Measurements from ENCODE around the gene EPN2. TPM values are rescaled to one million over a fixed set of nuclear protein-coding genes. Genes with fewer than 3 reads are reported as not detected.
A peak's percentile ranks its signal among the peaks of the same experiment; 100 is the strongest.

Gene EPN2
- total and polyA plus RNA-seq, 7 experiments from 2014 or later, result 3.9 to 11.5 (median 6.4) TPM

DNA sequence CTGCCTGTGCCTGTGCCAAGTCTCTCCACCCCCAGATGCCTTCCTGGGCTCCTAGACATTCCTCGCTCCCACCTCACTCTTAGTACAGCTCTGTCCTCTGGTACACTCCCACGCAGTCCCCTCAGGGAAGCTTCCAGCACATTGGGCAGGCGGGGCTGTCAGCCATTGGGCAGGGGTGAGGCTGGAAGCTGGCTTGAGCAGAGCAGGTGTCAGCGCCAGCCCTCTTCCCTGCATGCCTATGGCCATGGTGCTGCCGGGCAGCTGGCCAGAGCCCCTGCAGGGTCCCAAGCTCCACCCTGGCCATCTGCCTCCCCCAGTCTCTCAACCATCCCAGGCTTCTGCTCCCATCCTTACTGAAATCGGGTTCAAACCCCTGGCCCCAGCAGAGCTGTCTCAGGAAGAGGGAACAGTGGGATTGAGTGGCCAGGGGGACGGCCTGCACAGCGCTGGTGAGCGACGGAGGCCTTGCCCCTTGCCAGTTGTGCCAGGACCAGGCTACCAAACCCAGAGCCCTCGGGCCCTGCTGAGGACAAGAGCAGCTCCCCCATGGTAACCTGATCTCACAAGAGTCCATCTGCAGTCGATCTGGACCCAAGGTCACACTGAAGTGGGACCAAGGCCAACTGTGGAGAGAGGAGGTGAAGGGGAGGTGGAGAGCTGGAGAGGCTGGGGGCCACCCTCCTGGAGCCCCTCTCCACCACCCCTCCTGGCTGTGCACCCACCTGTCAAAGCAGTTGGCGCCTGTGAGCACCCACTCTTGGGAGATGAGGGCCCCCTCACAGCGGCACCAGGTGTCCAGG is 127.7 kb downstream of the EPN2 start:
- H3K4me1 Mint-ChIP-seq, result peaks cover 9 to 42% (median 19%) of the 10 kb centered on the region in 7 donors

GRCh38 chr17:19365499-19365817 is 128.3 kb downstream of the EPN2 start:
- no peaks in the 10 kb centered on the region for H3K9me3 ChIP-seq (ENCODE audit: control insufficient read depth in 2 of 3, low read length in 3 of 3)
- ChIA-PET POLR2A (interaction anchor here (2.5 kb wide), 1 partner anchor 12 kb away, joined by 14 read pairs; the partner anchor contains the start of gene MAPK7), CTCF (interaction anchor here (0.6 to 4.7 kb wide), 4 partner anchors 12 to 154 kb away, joined by 3 to 64 read pairs (median 7); partner anchors contain the start of gene MAPK7)
- H3K27ac ChIP-seq (ENCODE audit: low read depth, low read length), result no peak overlapping the region
- H3K36me3 Mint-ChIP-seq, result peaks cover 0 to 3% (median 0%) of the 10 kb centered on the region in 5 donors
- no peaks in the 10 kb centered on the region for H3K27me3 ChIP-seq (ENCODE audit: control insufficient read depth in 2 of 2, insufficient read depth in 2 of 2, low read length in 2 of 2)
- intact Hi-C loops (cut with micrococcal nuclease), result no loop called here
- no peaks in the 10 kb centered on the region for H3K9me3 Mint-ChIP-seq
- DNase-seq (no peak), ATAC-seq (no peak)
- H3K27ac Mint-ChIP-seq, result peak overlapping the region in 1 of 9 donors; percentile 1
- H3K36me3 ChIP-seq (ENCODE audit: control insufficient read depth in 2 of 3, insufficient read depth in 3 of 3, low read length in 3 of 3), result no peaks in the 10 kb centered on the region
- peaks cover 0 to 12% (median 4%) of the 10 kb centered on the region in 5 donors for H3K27me3 Mint-ChIP-seq
- peaks cover 16 to 30% of the 10 kb centered on the region in 2 donors for H3K4me1 ChIP-seq (ENCODE audit: control insufficient read depth in 2 of 2, insufficient read depth in 2 of 2, low read length in 2 of 2)
- H3K4me3 ChIP-seq (ENCODE audit: low read length), result no peak overlapping the region
- no peak overlapping the region for H3K4me3 Mint-ChIP-seq
- H3K4me1 Mint-ChIP-seq, result peaks cover 14 to 47% (median 24%) of the 10 kb centered on the region in 7 donors

More for the DNA sequence above, 127.7 kb downstream of the EPN2 start:
- Mint-ChIP-seq H3K36me3 (peaks cover 0 to under 1% (median 0%) of the 10 kb centered on the region in 5 donors), H3K4me3 (no peak overlapping the region), H3K9me3 (no peaks in the 10 kb centered on the region), H3K27me3 (peaks cover 0 to 12% (median 4%) of the 10 kb centered on the region in 5 donors), H3K27ac (no peak overlapping the region)
- intact Hi-C loops (cut with micrococcal nuclease), result loop anchor here (5.0 kb wide), 2 partner anchors 502 to 508 kb away; partner anchors contain the start of genes PRPSAP2 (in 1 of the 2) and ULK2 (in 1 of the 2)
- Histone ChIP-seq H3K4me1 (ENCODE audit: control insufficient read depth in 2 of 2, insufficient read depth in 2 of 2, low read length in 2 of 2) (peaks cover 10 to 24% of the 10 kb centered on the region in 2 donors), H3K27me3 (ENCODE audit: control insufficient read depth in 2 of 2, insufficient read depth in 2 of 2, low read length in 2 of 2) (no peaks in the 10 kb centered on the region), H3K9me3 (ENCODE audit: control insufficient read depth in 2 of 3, low read length in 3 of 3) (no peaks in the 10 kb centered on the region), H3K27ac (ENCODE audit: low read depth, low read length) (no peak overlapping the region), H3K36me3 (ENCODE audit: control insufficient read depth in 2 of 3, insufficient read depth in 3 of 3, low read length in 3 of 3) (no peaks in the 10 kb centered on the region), H3K4me3 (ENCODE audit: low read length) (no peak overlapping the region)
- DNase-seq, result no peak
- CTCF ChIA-PET, result interaction anchor here (0.6 to 4.7 kb wide), 6 partner anchors 12 to 154 kb away, joined by 3 to 64 read pairs (median 4); partner anchors contain the start of gene MAPK7
- ATAC-seq, result no peak
- POLR2A ChIA-PET, result interaction anchor here (2.5 kb wide), 1 partner anchor 13 kb away, joined by 14 read pairs; the partner anchor contains the start of gene MAPK7

GRCh38 chr17:19365833-19366636 is 128.9 kb downstream of the EPN2 start:
- peaks cover 0 to 8% (median 4%) of the 10 kb centered on the region in 5 donors for H3K27me3 Mint-ChIP-seq
- no peak overlapping the region for H3K27ac ChIP-seq (ENCODE audit: low read depth, low read length)
- POLR2A ChIA-PET, result interaction anchor here (2.5 kb wide), 1 partner anchor 12 kb away, joined by 14 read pairs; the partner anchor contains the start of gene MAPK7
- peaks cover 0 to 3% (median 0%) of the 10 kb centered on the region in 5 donors for H3K36me3 Mint-ChIP-seq
- H3K36me3 ChIP-seq (ENCODE audit: control insufficient read depth in 2 of 3, insufficient read depth in 3 of 3, low read length in 3 of 3), result no peaks in the 10 kb centered on the region
- ATAC-seq (no peak), DNase-seq (no peak)
- H3K4me3 Mint-ChIP-seq, result no peak overlapping the region
- intact Hi-C loops (cut with micrococcal nuclease), result no loop called here
- CTCF ChIA-PET, result interaction anchor here (1.1 to 4.7 kb wide), 2 partner anchors 11 to 81 kb away, joined by 10 to 64 read pairs; partner anchors contain the start of gene MAPK7
- peaks cover 21 to 35% of the 10 kb centered on the region in 2 donors for H3K4me1 ChIP-seq (ENCODE audit: control insufficient read depth in 2 of 2, insufficient read depth in 2 of 2, low read length in 2 of 2)
- no peak overlapping the region for H3K4me3 ChIP-seq (ENCODE audit: low read length)
- H3K9me3 Mint-ChIP-seq, result no peaks in the 10 kb centered on the region
- H3K27ac Mint-ChIP-seq, result peak overlapping the region in 2 of 9 donors; percentile 1 to 32
- peaks cover 14 to 52% (median 28%) of the 10 kb centered on the region in 7 donors for H3K4me1 Mint-ChIP-seq
- H3K27me3 ChIP-seq (ENCODE audit: control insufficient read depth in 2 of 2, insufficient read depth in 2 of 2, low read length in 2 of 2), result no peaks in the 10 kb centered on the region
- no peaks in the 10 kb centered on the region for H3K9me3 ChIP-seq (ENCODE audit: control insufficient read depth in 2 of 3, low read length in 3 of 3)

GRCh38 chr17:19366637-19366972 is 129.4 kb downstream of the EPN2 start:
- Mint-ChIP-seq H3K9me3 (no peaks in the 10 kb centered on the region), H3K4me1 (peaks cover 14 to 54% (median 33%) of the 10 kb centered on the region in 7 donors), H3K36me3 (peaks cover 0 to 5% (median 0%) of the 10 kb centered on the region in 5 donors), H3K4me3 (no peak overlapping the region), H3K27me3 (peaks cover 0 to 5% (median 0%) of the 10 kb centered on the region in 5 donors), H3K27ac (peak overlapping the region in 1 of 9 donors; percentile 48)
- peaks cover 26 to 41% of the 10 kb centered on the region in 2 donors for H3K4me1 ChIP-seq (ENCODE audit: control insufficient read depth in 2 of 2, insufficient read depth in 2 of 2, low read length in 2 of 2)
- H3K27me3 ChIP-seq (ENCODE audit: control insufficient read depth in 2 of 2, insufficient read depth in 2 of 2, low read length in 2 of 2), result no peaks in the 10 kb centered on the region
- POLR2A ChIA-PET, result interaction anchor here (2.5 kb wide), 1 partner anchor 11 kb away, joined by 14 read pairs; the partner anchor contains the start of gene MAPK7
- CTCF ChIA-PET, result no interaction called here
- no peak overlapping the region for H3K4me3 ChIP-seq (ENCODE audit: low read length)
- DNase-seq (no peak), ATAC-seq (no peak)
- H3K9me3 ChIP-seq (ENCODE audit: control insufficient read depth in 2 of 3, low read length in 3 of 3), result no peaks in the 10 kb centered on the region
- no peak overlapping the region for H3K27ac ChIP-seq (ENCODE audit: low read depth, low read length)
- intact Hi-C loops (cut with micrococcal nuclease), result no loop called here
- H3K36me3 ChIP-seq (ENCODE audit: control insufficient read depth in 2 of 3, insufficient read depth in 3 of 3, low read length in 3 of 3), result no peaks in the 10 kb centered on the region

GRCh38 chr17:19368229-19368628 is 131.1 kb downstream of the EPN2 start:
- no peaks in the 10 kb centered on the region for H3K9me3 ChIP-seq (ENCODE audit: control insufficient read depth in 2 of 3, low read length in 3 of 3)
- peak overlapping the region in 3 of 9 donors; percentile 12 to 51 (median 16) for H3K27ac Mint-ChIP-seq
- H3K27ac ChIP-seq (ENCODE audit: low read depth, low read length), result no peak overlapping the region
- H3K4me1 ChIP-seq (ENCODE audit: control insufficient read depth in 2 of 2, insufficient read depth in 2 of 2, low read length in 2 of 2), result peaks cover 25 to 45% of the 10 kb centered on the region in 2 donors
- ATAC-seq (no peak), DNase-seq (no peak)
- no peaks in the 10 kb centered on the region for H3K36me3 ChIP-seq (ENCODE audit: control insufficient read depth in 2 of 3, insufficient read depth in 3 of 3, low read length in 3 of 3)
- H3K9me3 Mint-ChIP-seq, result peaks cover 0 to 2% (median 0%) of the 10 kb centered on the region in 11 donors
- ChIA-PET CTCF (no interaction called here), POLR2A (interaction anchor here (2.4 kb wide), 1 partner anchor 10 kb away, joined by 19 read pairs; the partner anchor contains the start of gene MAPK7)
- peaks cover 0 to 5% (median 0%) of the 10 kb centered on the region in 5 donors for H3K27me3 Mint-ChIP-seq
- H3K4me3 Mint-ChIP-seq, result peak overlapping the region in 1 of 10 donors; percentile 75
- H3K4me3 ChIP-seq (ENCODE audit: low read length), result no peak overlapping the region
- intact Hi-C loops (cut with micrococcal nuclease), result no loop called here
- H3K27me3 ChIP-seq (ENCODE audit: control insufficient read depth in 2 of 2, insufficient read depth in 2 of 2, low read length in 2 of 2), result no peaks in the 10 kb centered on the region
- H3K4me1 Mint-ChIP-seq, result peaks cover 14 to 61% (median 32%) of the 10 kb centered on the region in 7 donors
- H3K36me3 Mint-ChIP-seq, result peaks cover 0 to 5% (median 0%) of the 10 kb centered on the region in 5 donors

Measured in naive thymus-derived CD4-positive, alpha-beta T cell (primary cell).